Measurements from ENCODE around the gene MT1A.

DNA sequence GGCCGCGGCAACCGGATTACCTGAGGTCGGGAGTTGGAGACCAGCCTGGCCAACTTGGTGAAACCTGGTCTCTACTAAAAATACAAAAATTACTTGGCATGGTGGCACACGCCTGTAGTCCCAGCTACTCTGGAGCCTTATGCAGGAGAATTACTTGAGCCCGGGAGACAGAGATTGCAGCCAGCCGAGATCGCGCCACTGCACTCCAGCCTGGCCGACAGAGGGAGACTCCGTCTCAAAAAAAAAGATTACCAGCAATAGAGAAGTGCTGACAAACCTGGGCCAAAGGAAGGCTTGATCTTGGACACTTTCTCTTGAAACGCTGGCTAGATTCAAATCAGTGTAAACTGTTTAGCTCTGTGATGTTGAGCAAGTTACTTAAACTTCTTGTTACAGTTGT lies 35.5 kb downstream of the MT1A start:
- TF ChIP-seq POLR2AphosphoS5 (IDR thresholded peaks at IDR 0.05; ENCODE audit: borderline replicate concordance, low read depth, low read length) (no peak), EZH2 (IDR thresholded peaks at IDR 0.05) (no peak), FOXP2 (optimal IDR thresholded peaks at IDR 0.05; ENCODE audit: control extremely low read depth, extremely low read length, insufficient read depth) (no peak)
